ENCODE measurements around the gene FRG1. TPM values are rescaled to one million over a fixed set of nuclear protein-coding genes. Genes with fewer than 3 reads are reported as not detected.
"Not testable (repeated sequence)": the region's sequence is repeated elsewhere in the genome, so short reads cannot be mapped to it uniquely, and the experiment has no call there.

The FRG1 gene
- total RNA-seq = 10 to 100 TPM; 29.6 to 41.3 (median 39.6) TPM

DNA sequence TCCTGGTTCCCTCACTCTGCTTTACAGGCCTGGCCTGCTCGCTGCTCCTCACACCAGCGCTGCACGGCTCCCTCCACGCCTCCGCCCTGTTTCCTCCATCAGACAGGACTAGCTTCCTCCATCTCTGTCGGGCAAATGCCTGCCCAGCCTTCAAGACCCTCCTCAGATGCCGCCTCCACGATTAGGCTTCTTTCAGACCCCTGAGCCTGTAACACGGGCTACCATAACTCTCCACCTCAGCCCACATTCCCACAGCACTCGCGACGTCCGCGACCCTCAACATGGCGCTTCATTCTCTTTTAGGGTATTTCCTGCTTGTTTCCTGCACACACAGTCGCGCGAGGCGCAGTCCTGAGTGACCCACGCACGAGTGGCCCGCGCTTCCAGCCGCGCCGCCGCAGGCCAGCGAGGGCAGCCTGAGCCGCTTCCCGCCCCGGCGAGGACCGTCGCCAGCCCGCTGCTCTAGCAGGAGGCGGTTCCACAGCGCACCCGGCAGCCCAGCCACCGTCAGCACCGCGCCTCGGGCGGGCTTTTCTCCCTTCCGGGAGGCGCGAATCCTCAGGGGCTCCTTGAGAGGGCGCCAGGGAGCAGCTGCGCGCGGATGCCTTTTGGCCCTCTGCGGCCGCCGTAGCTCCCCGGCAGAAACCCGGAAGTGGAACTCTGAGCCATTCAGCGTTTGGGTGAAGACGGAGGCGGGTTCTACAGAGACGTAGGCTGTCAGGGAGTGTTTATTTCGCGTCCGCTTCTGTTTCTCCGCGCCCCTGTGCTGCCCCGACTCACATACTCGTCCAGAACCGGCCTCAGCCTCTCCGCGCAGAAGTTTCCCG lies at the start of gene FRG1:
Gene FRG1 (plus strand): TSS at position 695 of the 827 bp plus-strand sequence. CDS start 138 bp downstream, outside the sequence.
- TF ChIP-seq, protein P1, sequence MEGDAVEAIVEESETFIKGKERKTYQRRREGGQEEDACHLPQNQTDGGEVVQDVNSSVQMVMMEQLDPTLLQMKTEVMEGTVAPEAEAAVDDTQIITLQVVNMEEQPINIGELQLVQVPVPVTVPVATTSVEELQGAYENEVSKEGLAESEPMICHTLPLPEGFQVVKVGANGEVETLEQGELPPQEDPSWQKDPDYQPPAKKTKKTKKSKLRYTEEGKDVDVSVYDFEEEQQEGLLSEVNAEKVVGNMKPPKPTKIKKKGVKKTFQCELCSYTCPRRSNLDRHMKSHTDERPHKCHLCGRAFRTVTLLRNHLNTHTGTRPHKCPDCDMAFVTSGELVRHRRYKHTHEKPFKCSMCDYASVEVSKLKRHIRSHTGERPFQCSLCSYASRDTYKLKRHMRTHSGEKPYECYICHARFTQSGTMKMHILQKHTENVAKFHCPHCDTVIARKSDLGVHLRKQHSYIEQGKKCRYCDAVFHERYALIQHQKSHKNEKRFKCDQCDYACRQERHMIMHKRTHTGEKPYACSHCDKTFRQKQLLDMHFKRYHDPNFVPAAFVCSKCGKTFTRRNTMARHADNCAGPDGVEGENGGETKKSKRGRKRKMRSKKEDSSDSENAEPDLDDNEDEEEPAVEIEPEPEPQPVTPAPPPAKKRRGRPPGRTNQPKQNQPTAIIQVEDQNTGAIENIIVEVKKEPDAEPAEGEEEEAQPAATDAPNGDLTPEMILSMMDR (IDR thresholded peaks at IDR 0.05) = peak in 1 of 3 donors; percentile 89
- TF ChIP-seq POLR2A (IDR thresholded peaks at IDR 0.05) = no peak
- DNase-seq (ENCODE audit: low spot score in 2 of 2) = peak; percentile 94 to 99
- peak within 1 kb of the TSS; percentile 85 for H3K4me3 ChIP-seq (ENCODE audit: low read depth, poor library complexity, severe bottlenecking)
- 6% methylated on average over 68 to 70 of the region's 70 CpGs for WGBS, 2 donors
- intact Hi-C loops (cut with DNase I; ENCODE audit: low total_unique reads) = no loop called here

DNA sequence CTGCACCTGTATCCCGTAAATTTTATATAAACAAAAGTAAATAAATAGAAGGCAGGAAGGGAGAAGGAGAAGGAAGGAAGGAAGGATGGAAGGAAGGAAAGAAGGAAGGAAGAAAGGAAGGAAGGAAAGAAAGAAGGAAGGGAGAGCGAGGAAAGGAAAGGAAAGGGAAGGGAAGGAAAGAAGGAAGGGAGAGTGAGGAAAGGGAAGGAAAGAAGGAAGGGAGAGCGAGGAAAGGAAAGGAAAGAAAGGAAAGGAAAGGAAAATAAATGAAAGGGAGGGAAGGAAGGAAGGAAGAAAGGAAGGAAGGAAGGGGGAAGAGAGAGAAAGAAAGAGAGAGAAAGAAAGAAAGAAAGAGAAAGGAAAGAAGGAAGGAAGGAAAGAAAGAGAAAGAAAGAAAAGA lies 43.0 kb upstream of the FRG1 start:
- 93 to 95% methylated on average over 3 of the region's 3 CpGs for WGBS, 2 donors
- H3K4me3 ChIP-seq (ENCODE audit: low read depth, poor library complexity, severe bottlenecking) = no peak overlapping the region
- TF ChIP-seq, protein P1 (IDR thresholded peaks at IDR 0.05) = no peak
- TF ChIP-seq POLR2A (IDR thresholded peaks at IDR 0.05) = no peak
- intact Hi-C loops (cut with DNase I; ENCODE audit: low total_unique reads) = no loop called here
- DNase-seq (ENCODE audit: low spot score in 2 of 2) = no peak

DNA sequence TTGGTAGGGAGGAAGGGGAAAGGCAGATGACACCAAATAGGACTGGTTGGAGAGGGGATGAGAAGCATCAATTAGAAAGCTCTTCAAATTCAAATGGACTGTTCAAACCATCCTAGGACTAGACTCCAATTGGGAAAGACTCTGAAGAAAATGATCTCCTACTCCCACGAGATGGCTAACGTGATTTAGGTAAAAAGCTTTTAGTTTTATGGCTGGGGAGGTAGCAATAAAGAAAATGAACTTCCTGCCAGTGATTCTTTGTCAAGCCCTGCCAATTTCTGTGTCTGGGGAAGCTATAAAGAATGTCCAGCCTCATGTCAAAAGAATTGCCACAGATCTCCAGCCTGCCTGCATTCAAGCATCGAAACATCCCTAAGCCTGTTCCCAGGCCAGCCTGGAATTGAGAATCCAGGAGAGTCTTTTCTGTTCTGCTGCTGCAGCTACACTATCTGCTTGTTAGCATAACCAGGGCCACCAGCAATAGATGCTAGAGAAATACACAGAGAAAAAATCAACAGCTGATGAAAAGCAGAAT lies 41.1 kb upstream of the FRG1 start:
- intact Hi-C loops (cut with DNase I; ENCODE audit: low total_unique reads); H3K4me3 ChIP-seq (ENCODE audit: low read depth, poor library complexity, severe bottlenecking); DNase-seq (ENCODE audit: low spot score in 2 of 2): not testable (repeated sequence)
- WGBS, 2 donors = 26 to 29% methylated on average over 3 of the region's 3 CpGs

DNA sequence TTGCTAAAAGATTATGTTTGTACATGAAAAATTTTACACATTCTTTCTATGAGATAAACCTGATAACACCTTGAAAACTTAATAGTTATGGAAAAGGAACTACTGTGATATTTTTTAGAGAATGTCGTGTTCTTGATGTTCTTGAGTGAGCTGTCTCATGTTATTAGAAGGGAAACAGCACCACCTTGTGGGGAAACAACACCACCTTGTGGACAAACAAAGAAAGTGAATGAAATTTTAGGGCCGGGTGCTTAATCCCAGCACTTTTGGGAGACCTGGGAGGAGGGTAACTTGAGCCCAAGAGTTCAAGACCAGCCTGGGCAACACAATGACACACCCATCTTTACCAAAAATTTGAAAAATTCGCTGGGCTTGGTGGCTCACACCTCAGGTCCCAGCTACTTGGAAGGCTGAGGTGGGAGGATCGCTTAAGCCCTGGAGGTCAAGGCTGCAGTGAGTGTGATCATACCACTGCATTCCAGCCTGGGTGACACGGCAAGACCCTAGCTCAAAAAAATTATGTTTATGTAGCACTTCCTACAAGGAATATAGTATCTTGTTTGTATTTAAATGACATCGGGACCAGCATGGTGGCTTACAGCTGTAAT lies 36.1 kb upstream of the FRG1 start:
- H3K4me3 ChIP-seq (ENCODE audit: low read depth, poor library complexity, severe bottlenecking) = not testable (repeated sequence)
- DNase-seq (ENCODE audit: low spot score in 2 of 2) = peak in 1 of 2 donors; percentile 26
- 34 to 38% methylated on average over 6 of the region's 6 CpGs for WGBS, 2 donors
- intact Hi-C loops (cut with DNase I; ENCODE audit: low total_unique reads) = loop anchor here (5.0 kb wide), 1 partner anchor 1432 kb away; no protein-coding TSS in a partner anchor

DNA sequence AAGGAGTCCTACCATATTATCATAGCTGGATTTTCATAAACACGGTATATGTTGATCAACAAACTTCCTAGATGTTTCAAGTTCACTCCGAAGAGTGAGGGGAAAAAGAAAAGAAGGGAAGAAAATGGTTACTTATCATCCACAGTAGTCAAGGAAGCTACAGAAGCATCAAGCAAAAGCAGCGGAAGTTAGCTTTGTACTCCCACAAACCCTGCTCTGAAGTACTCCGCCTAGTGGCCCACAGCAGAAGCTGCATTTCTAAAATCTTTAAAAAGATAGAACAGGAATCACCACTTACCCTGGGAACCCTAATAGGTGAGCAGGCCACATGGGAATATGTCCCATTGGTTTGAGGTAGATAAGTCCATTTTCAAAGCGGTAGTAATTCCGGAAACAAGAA lies 28.5 kb upstream of the FRG1 start:
- TF ChIP-seq POLR2A (IDR thresholded peaks at IDR 0.05) = no peak
- TF ChIP-seq, protein P1 (IDR thresholded peaks at IDR 0.05) = no peak
- 59 to 68% methylated on average over 6 of the region's 6 CpGs for WGBS, 2 donors
- H3K4me3 ChIP-seq (ENCODE audit: low read depth, poor library complexity, severe bottlenecking) = no peak overlapping the region
- DNase-seq (ENCODE audit: low spot score in 2 of 2) = no peak
- intact Hi-C loops (cut with DNase I; ENCODE audit: low total_unique reads) = no loop called here

DNA sequence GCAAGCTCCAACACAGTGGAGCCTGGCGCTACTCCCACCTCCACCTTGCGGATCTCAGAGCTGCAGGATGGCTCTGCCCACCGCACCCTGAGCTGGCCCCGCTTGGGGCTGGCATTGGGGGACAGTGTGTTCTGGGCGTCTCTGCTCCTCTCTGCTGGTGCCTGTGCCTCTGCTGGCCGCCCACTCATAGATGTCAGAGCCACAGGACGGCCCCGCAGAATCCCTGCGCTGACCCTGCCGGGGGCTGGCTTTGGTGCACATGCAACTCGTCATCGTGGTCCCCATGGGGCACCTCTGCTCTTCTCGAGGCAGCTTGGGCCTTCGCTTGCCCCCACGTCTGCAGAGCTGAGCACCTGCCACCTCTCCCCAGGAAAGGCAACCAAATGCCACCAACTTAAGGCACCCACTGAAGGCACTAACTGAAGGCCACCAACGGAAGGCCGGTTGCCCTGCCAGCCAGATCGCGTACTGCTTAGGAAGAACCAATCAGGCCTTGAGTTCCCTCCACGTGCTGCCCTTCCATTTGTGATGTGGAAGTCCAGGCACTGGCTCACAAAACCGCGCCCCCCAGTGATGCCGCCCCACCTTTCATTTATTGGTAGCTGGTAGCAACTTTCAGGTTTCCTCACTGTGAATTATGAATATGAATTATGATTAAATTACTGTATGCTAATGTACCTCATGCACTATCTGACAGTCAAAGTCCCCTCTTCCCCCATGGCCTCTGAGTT lies 23.3 kb upstream of the FRG1 start:
- no peak for DNase-seq (ENCODE audit: low spot score in 2 of 2)
- intact Hi-C loops (cut with DNase I; ENCODE audit: low total_unique reads) = no loop called here
- TF ChIP-seq POLR2A (IDR thresholded peaks at IDR 0.05) = no peak
- TF ChIP-seq, protein P1 (IDR thresholded peaks at IDR 0.05) = no peak
- 92 to 95% methylated on average over 21 to 23 of the region's 23 CpGs for WGBS, 2 donors
- no peak overlapping the region for H3K4me3 ChIP-seq (ENCODE audit: low read depth, poor library complexity, severe bottlenecking)
